Bone marrow (tissue), 2 donors: ENCODE measurements around the gene FAR1.

Experiments
- DNase-seq, 2 donors: peaks; one replicate each; lab custom pipeline; 2025; lab: John Stamatoyannopoulos, UW

The FAR1 gene

GRCh38 chr11:13777341-13777985 is 109.0 kb downstream of the FAR1 start:
- DNase-seq, result no peak

GRCh38 chr11:13778345-13778744 is 109.9 kb downstream of the FAR1 start:
- no peak for DNase-seq

GRCh38 chr11:13781153-13781552 is 112.7 kb downstream of the FAR1 start:
- no peak for DNase-seq
